ENCODE data around the gene TPCN2.

The TPCN2 gene

DNA sequence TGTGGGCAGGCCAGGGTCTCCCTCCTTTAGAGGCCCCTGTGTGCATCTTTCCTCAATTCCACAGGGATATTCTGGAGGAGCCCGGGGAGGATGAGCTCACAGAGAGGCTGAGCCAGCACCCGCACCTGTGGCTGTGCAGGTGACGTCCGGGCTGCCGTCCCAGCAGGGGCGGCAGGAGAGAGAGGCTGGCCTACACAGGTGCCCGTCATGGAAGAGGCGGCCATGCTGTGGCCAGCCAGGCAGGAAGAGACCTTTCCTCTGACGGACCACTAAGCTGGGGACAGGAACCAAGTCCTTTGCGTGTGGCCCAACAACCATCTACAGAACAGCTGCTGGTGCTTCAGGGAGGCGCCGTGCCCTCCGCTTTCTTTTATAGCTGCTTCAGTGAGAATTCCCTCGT lies 39.1 kb downstream of the TPCN2 start:
- no peak overlapping the region for H3K18ac ChIP-seq (ENCODE audit: low read length)
- H4K8ac ChIP-seq (ENCODE audit: low read depth, low read length): no peak overlapping the region
- no peak overlapping the region for H2BK12ac ChIP-seq (ENCODE audit: low read length)
- no peak for DNase-seq
- no peak overlapping the region for H2AK5ac ChIP-seq (ENCODE audit: low read length)
- H3K79me1 ChIP-seq (ENCODE audit: low read length): no peaks in the 10 kb centered on the region
- peaks cover 8 to 16% of the 10 kb centered on the region in 2 experiments for H3K36me3 ChIP-seq (ENCODE audit: control insufficient read depth in 1 of 2, insufficient read depth in 2 of 2, low read length in 2 of 2)
- no peak overlapping the region for H3K9ac ChIP-seq (ENCODE audit: low read length)
- no CpG with 5 or more reads among the region's 14 CpGs for WGBS (ENCODE audit: extremely low coverage, insufficient coverage, insufficient read length)
- no peak overlapping the region for H3K4me2 ChIP-seq (ENCODE audit: low read length)
- H3K4me1 ChIP-seq (ENCODE audit: control insufficient read depth in 1 of 2, insufficient read depth in 2 of 2, low read length in 2 of 2): peaks cover 0 to 2% of the 10 kb centered on the region in 2 experiments
- no peak overlapping the region for H3K23ac ChIP-seq (ENCODE audit: low read length)
- H3K79me2 ChIP-seq (ENCODE audit: control insufficient read depth, insufficient read depth, low read length, poor library complexity): no peaks in the 10 kb centered on the region
- no peak overlapping the region for H3K4ac ChIP-seq (ENCODE audit: low read depth, low read length)
- no peaks in the 10 kb centered on the region for H3K27me3 ChIP-seq (ENCODE audit: insufficient read depth, low read length)
- no peak overlapping the region for H3K4me3 ChIP-seq (ENCODE audit: low read depth, low read length)
- H3K14ac ChIP-seq (ENCODE audit: low read length): no peak overlapping the region
- H2BK120ac ChIP-seq (ENCODE audit: insufficient read depth, low read length, poor library complexity): no peak overlapping the region
- no peak overlapping the region for H2AFZ ChIP-seq (ENCODE audit: insufficient read depth, low read length, poor library complexity)
- H4K12ac ChIP-seq (ENCODE audit: low read depth, low read length): no peak overlapping the region
- no peak overlapping the region for H2BK5ac ChIP-seq (ENCODE audit: low read depth, low read length, poor library complexity)
- peaks cover 1% of the 10 kb centered on the region for H3K9me3 ChIP-seq (ENCODE audit: insufficient read depth, low read depth, low read length)
- no peak overlapping the region for H4K91ac ChIP-seq (ENCODE audit: low read depth, low read length)
- no peak overlapping the region for H3K27ac ChIP-seq (ENCODE audit: low read depth, low read length)

DNA sequence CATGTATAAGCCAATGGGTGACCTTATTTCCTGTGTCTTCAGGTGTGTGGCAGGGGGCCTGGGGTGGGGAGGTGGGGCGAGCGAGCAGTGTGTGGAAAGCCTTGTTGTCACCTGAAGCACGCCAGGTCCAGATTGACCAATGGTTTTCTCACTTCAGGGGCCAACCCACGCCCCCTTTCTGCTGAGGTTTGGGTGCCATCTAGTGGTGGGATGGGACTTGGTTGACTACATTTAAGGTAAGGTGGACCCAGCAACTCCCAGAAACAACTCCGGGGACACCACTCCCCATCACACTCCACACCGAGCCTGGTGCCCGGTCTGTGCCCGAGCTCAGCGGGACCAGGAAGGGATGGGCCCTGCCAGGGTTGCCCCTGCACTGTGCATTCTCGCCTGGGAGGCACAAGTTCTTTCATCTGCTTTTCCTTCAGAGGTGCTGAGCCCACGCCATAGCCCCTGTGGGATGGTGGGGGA lies 40.0 kb downstream of the TPCN2 start:
- peaks cover 1% of the 10 kb centered on the region for H3K9me3 ChIP-seq (ENCODE audit: insufficient read depth, low read depth, low read length)
- H3K4me1 ChIP-seq (ENCODE audit: control insufficient read depth in 1 of 2, insufficient read depth in 2 of 2, low read length in 2 of 2): peaks cover 0 to 2% of the 10 kb centered on the region in 2 experiments

DNA sequence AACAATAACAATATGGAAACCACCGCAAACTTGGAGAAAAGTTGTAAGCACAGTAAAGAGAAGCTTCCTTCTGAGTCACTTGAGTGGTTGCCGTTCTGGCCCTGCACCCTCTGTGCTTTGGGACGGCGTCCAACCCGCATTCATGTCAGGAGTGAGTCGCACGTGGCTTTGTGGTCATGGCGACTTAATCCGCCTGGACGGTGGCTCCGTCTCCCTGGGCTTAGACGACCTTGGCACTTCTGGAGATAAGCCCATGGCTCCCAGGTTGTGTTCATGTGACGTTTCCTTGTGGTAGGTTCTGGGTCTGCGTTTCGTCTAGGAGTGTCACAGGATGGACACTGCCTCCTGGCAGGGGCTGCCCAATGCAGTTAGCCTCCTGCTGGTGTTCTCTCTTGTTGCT lies 40.5 kb downstream of the TPCN2 start:
- Histone ChIP-seq H2AK5ac (ENCODE audit: low read length) (no peak overlapping the region), H4K8ac (ENCODE audit: low read depth, low read length) (no peak overlapping the region), H3K18ac (ENCODE audit: low read length) (no peak overlapping the region), H3K79me2 (ENCODE audit: control insufficient read depth, insufficient read depth, low read length, poor library complexity) (no peaks in the 10 kb centered on the region), H2AFZ (ENCODE audit: insufficient read depth, low read length, poor library complexity) (no peak overlapping the region), H3K4me1 (ENCODE audit: control insufficient read depth in 1 of 2, insufficient read depth in 2 of 2, low read length in 2 of 2) (peaks cover 0 to 5% of the 10 kb centered on the region in 2 experiments), H3K4me2 (ENCODE audit: low read length) (no peak overlapping the region), H2BK5ac (ENCODE audit: low read depth, low read length, poor library complexity) (no peak overlapping the region), H3K9ac (ENCODE audit: low read length) (no peak overlapping the region), H4K12ac (ENCODE audit: low read depth, low read length) (no peak overlapping the region), H3K79me1 (ENCODE audit: low read length) (no peaks in the 10 kb centered on the region), H3K27ac (ENCODE audit: low read depth, low read length) (no peak overlapping the region), H2BK120ac (ENCODE audit: insufficient read depth, low read length, poor library complexity) (no peak overlapping the region), H3K4ac (ENCODE audit: low read depth, low read length) (no peak overlapping the region), H3K4me3 (ENCODE audit: low read depth, low read length) (no peak overlapping the region), H3K9me3 (ENCODE audit: insufficient read depth, low read depth, low read length) (peaks cover 1% of the 10 kb centered on the region), H3K14ac (ENCODE audit: low read length) (no peak overlapping the region), H3K27me3 (ENCODE audit: insufficient read depth, low read length) (no peaks in the 10 kb centered on the region), H2BK12ac (ENCODE audit: low read length) (no peak overlapping the region), H3K36me3 (ENCODE audit: control insufficient read depth in 1 of 2, insufficient read depth in 2 of 2, low read length in 2 of 2) (peaks cover 8 to 14% of the 10 kb centered on the region in 2 experiments), H3K23ac (ENCODE audit: low read length) (no peak overlapping the region), H4K91ac (ENCODE audit: low read depth, low read length) (no peak overlapping the region)
- DNase-seq: no peak
- no CpG with 5 or more reads among the region's 15 CpGs for WGBS (ENCODE audit: extremely low coverage, insufficient coverage, insufficient read length)

More for the DNA sequence above, 40.0 kb downstream of the TPCN2 start:
- Histone ChIP-seq H2AK5ac (ENCODE audit: low read length) (no peak overlapping the region), H3K36me3 (ENCODE audit: control insufficient read depth in 1 of 2, insufficient read depth in 2 of 2, low read length in 2 of 2) (peaks cover 8 to 15% of the 10 kb centered on the region in 2 experiments), H3K23ac (ENCODE audit: low read length) (no peak overlapping the region), H4K91ac (ENCODE audit: low read depth, low read length) (no peak overlapping the region), H4K8ac (ENCODE audit: low read depth, low read length) (no peak overlapping the region), H2AFZ (ENCODE audit: insufficient read depth, low read length, poor library complexity) (no peak overlapping the region), H3K4ac (ENCODE audit: low read depth, low read length) (no peak overlapping the region), H3K18ac (ENCODE audit: low read length) (no peak overlapping the region), H3K27me3 (ENCODE audit: insufficient read depth, low read length) (no peaks in the 10 kb centered on the region), H2BK12ac (ENCODE audit: low read length) (no peak overlapping the region), H3K9ac (ENCODE audit: low read length) (no peak overlapping the region), H3K79me2 (ENCODE audit: control insufficient read depth, insufficient read depth, low read length, poor library complexity) (no peaks in the 10 kb centered on the region), H3K4me2 (ENCODE audit: low read length) (no peak overlapping the region), H3K4me3 (ENCODE audit: low read depth, low read length) (no peak overlapping the region), H2BK120ac (ENCODE audit: insufficient read depth, low read length, poor library complexity) (no peak overlapping the region), H3K27ac (ENCODE audit: low read depth, low read length) (no peak overlapping the region), H2BK5ac (ENCODE audit: low read depth, low read length, poor library complexity) (no peak overlapping the region), H3K79me1 (ENCODE audit: low read length) (no peaks in the 10 kb centered on the region), H4K12ac (ENCODE audit: low read depth, low read length) (no peak overlapping the region), H3K14ac (ENCODE audit: low read length) (no peak overlapping the region)
- no CpG with 5 or more reads among the region's 11 CpGs for WGBS (ENCODE audit: extremely low coverage, insufficient coverage, insufficient read length)
- DNase-seq: peak; percentile 74 to 92

DNA sequence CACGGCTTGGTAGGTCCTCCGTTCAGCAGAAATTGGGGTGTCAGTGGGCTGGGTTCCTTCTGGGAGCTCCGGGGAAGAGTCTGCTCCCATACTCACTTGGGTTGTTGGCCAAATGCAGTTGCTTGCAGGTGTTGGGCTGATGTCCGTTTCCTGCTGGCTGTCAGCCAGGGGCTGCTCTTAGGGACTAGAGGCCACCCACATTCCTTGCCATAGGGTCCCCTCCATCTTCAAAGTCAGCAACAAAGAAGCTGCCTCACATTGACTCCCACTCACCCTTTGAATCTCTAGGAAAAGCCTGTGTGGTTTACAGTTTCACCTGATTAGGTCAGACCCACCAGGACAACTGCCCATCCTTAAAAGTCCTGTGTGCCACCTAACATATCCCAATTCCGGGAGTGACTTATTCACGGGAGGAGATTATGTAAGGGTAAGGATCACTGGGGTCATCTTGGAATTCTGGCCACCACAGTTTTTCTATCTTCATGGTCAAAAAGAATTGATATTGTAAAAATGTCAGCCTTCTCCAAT lies 43.0 kb downstream of the TPCN2 start:
- Histone ChIP-seq H4K8ac (ENCODE audit: low read depth, low read length) (no peak overlapping the region), H3K36me3 (ENCODE audit: control insufficient read depth in 1 of 2, insufficient read depth in 2 of 2, low read length in 2 of 2) (peaks cover 8 to 11% of the 10 kb centered on the region in 2 experiments), H3K27ac (ENCODE audit: low read depth, low read length) (no peak overlapping the region)

More for the DNA sequence above, 43.0 kb downstream of the TPCN2 start:
- Histone ChIP-seq H3K23ac (ENCODE audit: low read length) (no peak overlapping the region), H3K79me1 (ENCODE audit: low read length) (no peaks in the 10 kb centered on the region), H4K12ac (ENCODE audit: low read depth, low read length) (no peak overlapping the region), H3K4me2 (ENCODE audit: low read length) (no peak overlapping the region), H3K4ac (ENCODE audit: low read depth, low read length) (no peak overlapping the region), H3K9me3 (ENCODE audit: insufficient read depth, low read depth, low read length) (peaks cover 3% of the 10 kb centered on the region), H3K27me3 (ENCODE audit: insufficient read depth, low read length) (no peaks in the 10 kb centered on the region), H4K91ac (ENCODE audit: low read depth, low read length) (no peak overlapping the region), H2BK120ac (ENCODE audit: insufficient read depth, low read length, poor library complexity) (no peak overlapping the region), H3K9ac (ENCODE audit: low read length) (no peak overlapping the region), H2AK5ac (ENCODE audit: low read length) (no peak overlapping the region), H2AFZ (ENCODE audit: insufficient read depth, low read length, poor library complexity) (no peak overlapping the region), H3K79me2 (ENCODE audit: control insufficient read depth, insufficient read depth, low read length, poor library complexity) (no peaks in the 10 kb centered on the region), H3K4me1 (ENCODE audit: control insufficient read depth in 1 of 2, insufficient read depth in 2 of 2, low read length in 2 of 2) (peaks cover 0 to 5% of the 10 kb centered on the region in 2 experiments), H3K4me3 (ENCODE audit: low read depth, low read length) (no peak overlapping the region), H2BK5ac (ENCODE audit: low read depth, low read length, poor library complexity) (no peak overlapping the region), H3K18ac (ENCODE audit: low read length) (no peak overlapping the region), H3K14ac (ENCODE audit: low read length) (no peak overlapping the region), H2BK12ac (ENCODE audit: low read length) (no peak overlapping the region)
- no CpG with 5 or more reads among the region's 6 CpGs for WGBS (ENCODE audit: extremely low coverage, insufficient coverage, insufficient read length)
- no peak for DNase-seq

All from trophoblast cell (in vitro differentiated cells and primary cell).